ENCODE measurements around the gene FOXN3.
A peak's percentile ranks its signal among the peaks of the same experiment; 100 is the strongest.
"Not testable (repeated sequence)": the region's sequence is repeated elsewhere in the genome, so short reads cannot be mapped to it uniquely, and the experiment has no call there.

FOXN3 gene

GRCh38 chr14:89296281-89296745 lies 120.7 kb downstream of the FOXN3 start:
- DNase-seq, result no peak

GRCh38 chr14:89294872-89295271 lies 122.2 kb downstream of the FOXN3 start:
- no peak for DNase-seq

- not testable (repeated sequence) for DNase-seq
These were observed 122.6 kb downstream of the FOXN3 start for GRCh38 chr14:89294469-89294868.

- DNase-seq, result no peak
These were observed 123.0 kb downstream of the FOXN3 start for GRCh38 chr14:89294060-89294459.

GRCh38 chr14:89293314-89293916 lies 123.6 kb downstream of the FOXN3 start:
- DNase-seq, result no peak

GRCh38 chr14:89292579-89293313 lies 124.3 kb downstream of the FOXN3 start:
- DNase-seq, result no peak

DNA sequence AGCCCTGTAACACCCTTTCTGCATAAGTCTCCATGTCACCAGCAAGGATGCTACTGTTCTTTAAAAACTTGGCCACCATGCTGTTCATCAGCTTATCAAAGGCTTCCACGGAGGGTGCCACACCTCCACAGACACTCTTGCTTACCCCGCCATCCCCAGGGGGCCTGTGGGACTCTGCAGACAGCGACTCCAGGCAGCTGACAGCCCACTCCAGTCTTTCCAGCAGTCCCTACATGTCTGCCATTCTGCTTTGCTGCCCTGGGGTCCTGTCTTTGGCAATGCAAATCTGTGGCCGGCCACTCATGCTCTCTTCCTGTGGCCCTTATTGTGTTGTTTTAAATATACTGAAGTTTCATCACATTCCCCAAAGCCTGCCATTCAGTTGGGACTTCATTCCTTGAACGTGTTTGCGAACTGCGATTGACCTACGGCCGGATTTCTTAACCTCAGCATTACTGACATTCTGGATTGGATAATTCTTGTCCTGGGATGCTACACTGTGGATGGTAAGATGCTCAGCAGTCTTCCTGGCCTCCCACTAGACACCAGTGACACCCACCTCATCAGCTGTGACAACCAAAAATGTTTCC lies 125.6 kb downstream of the FOXN3 start:
- DNase-seq, result no peak

- no peak for DNase-seq
These were observed 126.2 kb downstream of the FOXN3 start for GRCh38 chr14:89290813-89291212.

DNA sequence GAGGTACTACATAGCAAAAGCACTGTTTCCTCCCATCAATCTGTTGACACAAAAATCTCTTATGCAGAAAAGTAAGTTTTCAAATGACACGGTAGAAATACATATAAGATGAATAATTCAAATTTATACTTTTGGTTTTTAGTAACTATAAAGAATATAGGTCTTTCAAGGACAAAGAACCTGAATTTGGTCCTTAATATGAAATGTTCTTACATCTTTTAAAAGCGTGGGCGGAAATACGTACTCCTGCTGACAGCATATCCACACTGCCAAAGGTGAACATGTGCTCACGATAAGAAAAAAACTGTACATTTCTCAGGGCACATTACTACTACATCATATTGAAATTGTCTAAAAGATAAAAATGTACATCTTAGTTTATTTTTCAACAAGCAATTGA lies 127.6 kb downstream of the FOXN3 start:
- no peak for DNase-seq

- no peak for DNase-seq
These were observed 128.9 kb downstream of the FOXN3 start for GRCh38 chr14:89288114-89288513.

DNA sequence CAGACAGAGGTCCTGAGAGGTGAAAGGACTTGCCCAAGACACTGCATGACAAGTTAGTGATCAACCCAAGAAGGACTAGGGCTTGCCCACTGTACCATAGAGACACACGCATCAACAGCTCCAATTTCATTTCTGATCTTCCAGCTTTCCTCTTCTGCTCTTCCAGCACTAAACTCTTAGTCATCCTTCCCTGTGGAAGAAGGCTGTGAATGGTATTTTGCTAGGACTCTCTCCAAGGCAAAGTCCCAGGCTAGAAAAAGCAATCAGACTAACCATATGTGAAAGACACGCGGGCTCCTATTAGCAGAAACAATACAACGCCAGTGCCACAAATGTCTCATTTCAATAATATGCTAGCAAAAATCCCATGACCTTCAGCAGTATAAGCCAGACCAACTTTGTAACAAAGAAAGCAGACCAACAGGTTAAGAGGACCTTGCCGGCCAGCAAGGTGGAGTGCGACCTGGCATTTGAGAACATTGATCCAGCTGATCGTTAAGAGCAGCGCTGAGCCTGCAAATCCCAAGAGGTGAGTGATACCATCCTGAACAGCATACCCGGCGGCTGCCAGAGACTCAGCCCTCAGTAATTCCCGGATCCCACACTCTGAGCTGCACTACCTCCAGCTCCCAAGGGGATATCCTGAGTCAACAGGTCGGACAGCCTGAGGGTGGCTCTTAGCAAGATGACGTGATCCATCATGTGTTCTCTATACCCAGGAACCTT lies 132.5 kb downstream of the FOXN3 start:
- no peak for DNase-seq

DNA sequence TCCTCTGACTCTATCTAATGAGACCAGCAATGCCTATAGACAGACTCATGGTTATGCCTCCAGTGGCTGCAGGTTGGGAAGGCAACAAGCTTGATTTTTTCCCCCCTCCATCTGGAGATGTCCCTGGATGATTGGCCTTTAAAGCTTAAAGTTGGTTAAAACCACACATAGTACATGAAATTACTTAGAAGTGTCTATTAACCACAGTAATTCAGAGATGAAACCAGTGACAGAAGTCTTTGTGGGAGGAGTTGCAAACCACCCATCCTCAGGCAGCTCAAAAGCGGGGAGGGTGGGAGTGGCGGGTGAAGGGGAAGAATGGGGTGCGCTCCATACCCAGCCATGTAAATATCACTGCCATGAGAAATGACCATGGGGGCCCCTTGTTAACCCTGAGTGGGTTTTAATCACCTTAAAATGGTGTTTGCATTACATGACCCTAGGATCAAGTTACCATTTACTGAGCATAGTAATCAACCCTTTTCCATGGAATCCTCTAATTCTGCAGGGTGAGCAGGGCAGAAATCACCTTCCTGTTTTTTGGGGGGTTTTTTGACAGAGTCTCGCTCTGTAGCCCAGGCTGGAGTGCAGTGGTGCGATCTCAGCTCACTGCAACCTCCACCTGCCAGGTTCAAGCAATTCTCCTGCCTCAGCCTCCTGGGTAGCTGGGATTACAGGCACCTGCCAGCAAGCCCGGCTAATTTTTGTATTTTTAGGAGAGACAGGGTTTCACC lies 133.5 kb downstream of the FOXN3 start:
- DNase-seq, result no peak

- no peak for DNase-seq
These were observed 134.8 kb downstream of the FOXN3 start for GRCh38 chr14:89282191-89282590.

DNA sequence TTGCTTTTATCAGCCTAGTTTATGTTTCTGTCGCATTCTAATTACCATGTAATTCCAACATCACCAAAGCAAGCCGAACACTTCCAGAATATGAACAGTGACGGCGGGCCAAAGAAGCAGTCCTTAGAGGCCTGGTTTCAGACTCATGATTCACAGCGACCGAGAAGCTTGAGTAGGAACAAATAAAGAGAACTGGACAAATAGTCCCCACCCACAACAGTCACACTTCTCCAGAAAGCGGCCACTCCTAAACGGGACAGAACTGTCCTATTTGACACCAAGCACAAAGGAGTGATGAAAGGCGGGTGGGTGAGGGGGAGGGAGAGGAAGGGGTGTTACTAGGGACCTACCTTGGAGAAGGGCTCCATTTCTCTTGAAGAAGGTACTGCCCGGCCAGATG lies 136.4 kb downstream of the FOXN3 start:
- DNase-seq, result no peak

DNA sequence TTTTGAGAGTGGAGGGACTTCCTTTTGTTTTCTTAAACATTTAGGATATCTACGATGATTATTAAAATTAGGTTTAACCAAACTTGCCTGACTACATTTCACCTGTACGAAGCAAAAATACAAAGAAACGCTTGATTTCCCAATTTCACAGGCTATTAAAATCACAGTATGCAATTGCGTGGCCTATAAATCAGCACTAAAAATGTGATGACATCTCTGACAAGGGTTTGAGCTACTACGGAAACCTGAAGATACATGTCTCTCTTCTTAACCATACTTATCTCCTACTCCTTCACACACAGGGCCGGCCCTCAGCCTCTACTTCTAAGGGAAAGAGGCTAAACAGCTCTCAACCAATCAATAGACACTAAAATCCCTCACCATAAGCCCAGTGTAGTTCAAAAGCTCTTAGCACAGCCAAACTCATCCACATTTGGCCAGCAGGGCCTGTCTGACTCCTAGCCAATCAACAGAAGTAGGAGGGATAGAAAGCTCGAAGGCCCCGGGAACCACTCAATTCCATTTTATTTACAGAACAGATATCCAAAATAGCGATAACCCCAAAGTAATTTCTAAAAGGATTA lies 137.3 kb downstream of the FOXN3 start:
- DNase-seq, result no peak

GRCh38 chr14:89277203-89277602 lies 139.8 kb downstream of the FOXN3 start:
- DNase-seq, result no peak

GRCh38 chr14:89276424-89276975 lies 140.5 kb downstream of the FOXN3 start:
- peak; percentile 19 for DNase-seq

DNA sequence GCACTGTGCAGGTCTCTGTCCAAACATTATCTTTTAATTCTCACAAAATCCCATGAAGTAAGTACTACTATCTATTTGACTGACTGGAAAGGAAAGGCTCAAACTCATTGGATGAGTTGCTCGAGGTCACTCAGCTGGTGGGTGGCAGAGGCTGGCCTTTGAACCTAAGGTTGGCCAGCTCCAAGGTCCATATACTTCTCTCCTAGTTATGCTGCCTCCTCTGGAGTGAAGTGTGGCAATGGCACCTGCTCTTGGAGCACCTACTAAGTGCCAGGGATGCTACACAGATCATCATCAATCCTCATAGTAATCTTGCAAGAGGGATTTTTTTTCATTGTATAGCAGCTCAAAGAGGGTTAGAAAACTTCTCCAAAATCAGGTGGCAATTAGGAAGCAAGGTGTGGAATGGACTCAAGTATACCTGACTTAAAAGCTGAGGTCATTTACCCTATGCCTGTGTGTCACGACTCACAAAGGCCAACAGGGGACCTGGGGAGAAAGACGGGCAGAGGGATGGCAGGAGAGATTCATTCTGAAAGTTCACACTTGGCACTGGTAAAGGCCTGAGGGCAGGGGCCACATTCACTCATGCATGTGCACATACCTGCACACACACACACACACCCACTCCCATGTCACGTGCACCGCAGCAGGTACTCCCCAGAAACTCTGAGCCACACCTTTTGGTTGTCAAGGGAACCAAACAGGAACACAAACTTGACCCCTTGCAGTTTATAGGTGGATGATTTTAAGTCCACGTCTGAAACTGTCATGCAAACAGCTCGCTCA lies 146.4 kb downstream of the FOXN3 start:
- no peak for DNase-seq

GRCh38 chr14:89269404-89269803 lies 147.6 kb downstream of the FOXN3 start:
- no peak for DNase-seq

DNA sequence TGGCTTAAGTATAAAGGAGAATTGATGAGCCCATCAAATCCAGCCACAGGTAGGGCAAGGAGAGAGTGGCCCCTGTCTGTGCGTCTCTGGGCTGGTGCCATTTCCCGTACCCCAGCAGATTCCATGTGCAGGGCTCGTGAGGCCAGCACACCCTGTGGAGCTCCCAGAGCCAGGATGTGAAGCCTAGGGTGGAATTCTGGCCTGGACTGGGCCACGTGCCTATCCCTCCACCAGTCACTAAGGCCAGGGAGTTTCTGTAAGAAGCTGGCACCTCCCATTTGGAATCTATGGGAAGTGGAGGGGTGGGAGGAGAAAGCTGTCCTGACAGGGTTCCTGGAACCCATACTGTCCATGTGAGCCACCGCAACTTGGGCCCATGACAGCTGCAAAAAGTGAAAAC lies 148.5 kb downstream of the FOXN3 start:
- DNase-seq, result no peak

DNA sequence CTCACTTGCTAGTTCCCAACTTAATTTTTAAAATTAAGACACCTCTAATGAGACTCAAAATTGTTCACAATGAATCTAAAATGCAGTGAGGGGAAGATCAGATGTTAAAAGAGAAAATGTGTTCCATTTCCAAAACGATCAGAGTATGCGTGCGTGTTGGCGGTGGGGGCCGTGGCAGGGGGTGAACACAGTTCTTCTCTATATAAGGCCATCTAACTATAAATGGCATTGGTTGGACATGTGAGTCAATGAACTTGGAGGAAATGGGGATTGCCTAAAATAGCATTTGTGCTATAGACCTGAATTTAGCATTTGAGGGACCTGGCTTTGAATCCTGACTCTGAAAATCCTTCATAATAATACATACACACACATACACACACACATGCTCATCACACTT lies 149.4 kb downstream of the FOXN3 start:
- DNase-seq, result no peak
